Smooth muscle cell (in vitro differentiated cells): Measurements from ENCODE around the gene MED19. TPM values are rescaled to one million over a fixed set of nuclear protein-coding genes. Genes with fewer than 3 reads are reported as not detected.

Source experiments
- DNase-seq: peaks from one replicate; lab custom pipeline; 2025; ENCODE audit not compliant: unreplicated experiment; lab: John Stamatoyannopoulos, UW
- H2AFZ ChIP-seq: fragments of 200-600 bp; sonication (generic); 2 replicates; pipeline ENCODE4 v1.6.0; 2016; ENCODE audit warnings: antibody characterized with exemption, low read depth, mild to moderate bottlenecking
- H3F3A ChIP-seq: fragments of 200-600 bp; sonication (generic); 2 replicates; pipeline ENCODE4 v1.6.0; 2017; ENCODE audit warnings: antibody characterized with exemption, low read depth
- H3K27ac ChIP-seq: fragments of 200-600 bp; sonication (generic); 2 replicates; pipeline ENCODE4 v1.5.1; 2016; ENCODE audit warnings: low read depth, mild to moderate bottlenecking
- H3K27me3 ChIP-seq: fragments of 200-600 bp; sonication (generic); 2 replicates; pipeline ENCODE4 v1.6.1; 2016; ENCODE audit warnings: low read depth, mild to moderate bottlenecking
- H3K36me3 ChIP-seq: fragments of 200-600 bp; sonication (generic); 2 replicates; pipeline ENCODE4 v1.5.1; 2016; ENCODE audit warnings: low read depth
- H3K4me1 ChIP-seq: fragments of 200-600 bp; sonication (generic); 2 replicates; pipeline ENCODE4 v1.5.1; 2016; ENCODE audit warnings: low read depth
- H3K4me2 ChIP-seq: fragments of 200-600 bp; sonication (generic); 2 replicates; pipeline ENCODE4 v1.6.0; 2016; ENCODE audit warnings: mild to moderate bottlenecking
- H3K4me3 ChIP-seq: fragments of 200-600 bp; sonication (generic); 2 replicates; pipeline ENCODE4 v1.5.1; 2016; ENCODE audit warnings: mild to moderate bottlenecking
- H3K79me2 ChIP-seq: fragments of 200-600 bp; sonication (generic); 2 replicates; pipeline ENCODE4 v1.6.0; 2016; ENCODE audit warnings: low read depth, mild to moderate bottlenecking
- H3K9ac ChIP-seq: fragments of 200-600 bp; sonication (generic); 2 replicates; pipeline ENCODE4 v1.6.0; 2016; ENCODE audit warnings: low read depth
- H3K9me3 ChIP-seq: fragments of 200-600 bp; sonication (generic); replicated peaks from 2 replicates; pipeline ENCODE4 v1.5.1; 2016; ENCODE audit warnings: low read depth
- H4K20me1 ChIP-seq: fragments of 200-600 bp; sonication (generic); 2 replicates; pipeline ENCODE4 v1.6.0; 2016; ENCODE audit warnings: low read depth
- CTCF ChIP-seq: fragments of 200-600 bp; sonication (generic); IDR thresholded peaks from 2 replicates; pipeline ENCODE4 v1.5.1; 2017; ENCODE audit warnings: borderline replicate concordance, mild to moderate bottlenecking, antibody characterized with exemption; ENCODE audit not compliant: insufficient read depth, poor library complexity, severe bottlenecking
- WGBS: methylation state at CpG from one replicate; pipeline ENCODE4 v1.1.7; 2016; ENCODE audit warnings: low lambda C conversion rate; 5-methylcytosine and 5-hydroxymethylcytosine counted together
- polyA plus RNA-seq: library from polyadenylated mRNA; unstranded; fragments of >200 nt; fragmentation: Nextera tagmentation; extraction: Ambion mirVana; gene quantifications from 2 replicates; pipeline ENCODE4 v1.2.1, GENCODE V29; 2016
- small RNA-seq: library from RNA; depleted of rRNA; stranded (forward); fragments of <200 nt; gene quantifications from one replicate; pipeline ENCODE3, GENCODE V24; 2014
- total RNA-seq: library from RNA; depleted of rRNA; stranded (reverse); fragments of >200 nt; gene quantifications from 2 replicates; pipeline ENCODE4 v1.2.3, GENCODE V29; 2014

MED19 gene
- total and polyA plus RNA-seq, 2 experiments from 2014 or later, result 25.3 to 37.9 TPM

- peak within 1 kb of the TSS; percentile 60 for H2AFZ ChIP-seq
- H3K9me3 ChIP-seq, result no peaks in the 10 kb centered on the region
- H3F3A ChIP-seq, result no peaks in the 10 kb centered on the region
- no peaks in the 10 kb centered on the region for H4K20me1 ChIP-seq
- H3K27ac ChIP-seq, result peak within 1 kb of the TSS; percentile 90
- H3K79me2 ChIP-seq, result peaks cover 20% of the 10 kb centered on the region
- WGBS, result 2% methylated on average over 43 of the region's 45 CpGs
- peak; percentile 94 for DNase-seq
- H3K36me3 ChIP-seq, result peaks cover 11% of the 10 kb centered on the region
- H3K4me1 ChIP-seq, result peaks cover 6% of the 10 kb centered on the region
- H3K4me3 ChIP-seq, result peak within 1 kb of the TSS; percentile 71
- H3K27me3 ChIP-seq, result no peaks in the 10 kb centered on the region
- H3K9ac ChIP-seq, result peak within 1 kb of the TSS; percentile 84
- TF ChIP-seq CTCF, result no peak
- H3K4me2 ChIP-seq, result peak within 1 kb of the TSS; percentile 85
These were observed 54.6 kb downstream of the MED19 start, which contains the start of gene CLP1 for GRCh38 chr11:57657194-57658022. Gene CLP1, plus strand, starts transcription at chr11:57657762. Its CDS starts 1,715 bp downstream, at chr11:57659477.

- no peaks in the 10 kb centered on the region for H3F3A ChIP-seq
- peak overlapping the region; percentile 90 for H3K27ac ChIP-seq
- H3K27me3 ChIP-seq, result no peaks in the 10 kb centered on the region
- H3K36me3 ChIP-seq, result peaks cover 8% of the 10 kb centered on the region
- no peaks in the 10 kb centered on the region for H4K20me1 ChIP-seq
- no peak overlapping the region for H2AFZ ChIP-seq
- WGBS, result 45% methylated on average over 5 of the region's 5 CpGs
- H3K4me1 ChIP-seq, result peaks cover 6% of the 10 kb centered on the region
- peak overlapping the region; percentile 83 for H3K4me2 ChIP-seq
- TF ChIP-seq CTCF, result no peak
- peak overlapping the region; percentile 71 for H3K4me3 ChIP-seq
- peak overlapping the region; percentile 84 for H3K9ac ChIP-seq
- DNase-seq, result no peak
- H3K9me3 ChIP-seq, result no peaks in the 10 kb centered on the region
- peaks cover 20% of the 10 kb centered on the region for H3K79me2 ChIP-seq
These were observed 55.2 kb downstream of the MED19 start for GRCh38 chr11:57656885-57657193.

Small RNA genes within 50 kb of the gene (small RNA-seq; reads per million reads assigned to genes)
- gene TMX2-CTNND1, result not detected

Other genes with a start within 250 kb of the MED19 start
- gene SLC43A1, start 196.5 kb downstream of the MED19 start, total RNA-seq, result 1.3 and 9.4 TPM in 2 replicates
- gene SLC43A1, start 196.5 kb downstream of the MED19 start, polyA plus RNA-seq, result 7.3 and 7.4 TPM in 2 replicates
- gene TIMM10, start 181.5 kb downstream of the MED19 start, total RNA-seq, result 31.1 and 34.2 TPM in 2 replicates
- gene TIMM10, start 181.5 kb downstream of the MED19 start, polyA plus RNA-seq, result 108 and 110 TPM in 2 replicates
- gene SMTNL1, start 174.6 kb downstream of the MED19 start, total RNA-seq, result not detected in 2 replicates
- gene SMTNL1, start 174.6 kb downstream of the MED19 start, polyA plus RNA-seq, result not detected in 2 replicates
- 14.4 and 15.1 TPM in 2 replicates for gene UBE2L6, start 144.5 kb downstream of the MED19 start, total RNA-seq
- 28.2 and 28.8 TPM in 2 replicates for gene UBE2L6, start 144.5 kb downstream of the MED19 start, polyA plus RNA-seq
- gene SERPING1, start 114.5 kb downstream of the MED19 start, total RNA-seq, result 31.0 and 47.8 TPM in 2 replicates
- 80.3 and 95.8 TPM in 2 replicates for gene SERPING1, start 114.5 kb downstream of the MED19 start, polyA plus RNA-seq
- gene YPEL4, start 62.3 kb downstream of the MED19 start, total RNA-seq, result 0.18 and 2.5 TPM in 2 replicates
- gene YPEL4, start 62.3 kb downstream of the MED19 start, polyA plus RNA-seq, result 2.0 and 2.9 TPM in 2 replicates
- gene CLP1, start 54.5 kb downstream of the MED19 start, total RNA-seq, result 18.3 and 23.0 TPM in 2 replicates
- gene CLP1, start 54.5 kb downstream of the MED19 start, polyA plus RNA-seq, result 18.0 and 19.7 TPM in 2 replicates
- 37.2 and 38.0 TPM in 2 replicates for gene ZDHHC5, start 44.1 kb downstream of the MED19 start, total RNA-seq
- gene ZDHHC5, start 44.1 kb downstream of the MED19 start, polyA plus RNA-seq, result 33.2 and 34.5 TPM in 2 replicates
- gene TMX2, start 378 bp upstream of the MED19 start, total RNA-seq, result 75.4 and 82.6 TPM in 2 replicates
- gene TMX2, start 378 bp upstream of the MED19 start, polyA plus RNA-seq, result 86.6 and 87.0 TPM in 2 replicates
- gene SELENOH, start 29.3 kb upstream of the MED19 start, total RNA-seq, result 120 and 131 TPM in 2 replicates
- gene SELENOH, start 29.3 kb upstream of the MED19 start, polyA plus RNA-seq, result 141 and 143 TPM in 2 replicates
- gene BTBD18, start 39.6 kb upstream of the MED19 start, total RNA-seq, result not detected in 2 replicates
- gene BTBD18, start 39.6 kb upstream of the MED19 start, polyA plus RNA-seq, result 0.22 and 0.50 TPM in 2 replicates
- gene CTNND1, start 49.6 kb upstream of the MED19 start, total RNA-seq, result 135 and 156 TPM in 2 replicates
- 66.0 and 74.8 TPM in 2 replicates for gene CTNND1, start 49.6 kb upstream of the MED19 start, polyA plus RNA-seq